ENCODE measurements around the gene CROCC2.

- TF ChIP-seq CTCF (conservative IDR thresholded peaks at IDR 0.05; ENCODE audit: low read length) (no peak), EZH2phosphoT487 (IDR thresholded peaks at IDR 0.05; ENCODE audit: borderline replicate concordance, low read depth, low read length) (no peak)
These were observed 48.5 kb downstream of the CROCC2 start for GRCh38 chr2:240954436-240955305.
